Testis (tissue), 2 donors: ENCODE data around the gene NOX4.
"Not testable (repeated sequence)": the region's sequence is repeated elsewhere in the genome, so short reads cannot be mapped to it uniquely, and the experiment has no call there.

ENCODE experiments used
- POLR2A ChIP-seq: fragments of 450-650 bp; IDR thresholded peaks from one replicate; pipeline ENCODE4 v1.6.1; 2017; ENCODE audit warnings: antibody characterized with exemption, mild to moderate bottlenecking, moderate library complexity
- TF ChIP-seq, protein P1 (sequence below), 3 experiments: fragments of 450-650 bp in 2 of 3; fragments of 200-600 bp in 1 of 3; sonication (generic) in 1 of 3; IDR thresholded peaks; one replicate each; pipeline ENCODE4 v1.5.1; 2016 to 2019; ENCODE audit warnings: antibody characterized with exemption in 3 of 3, mild to moderate bottlenecking in 2 of 3, moderate library complexity in 1 of 3

DNA sequence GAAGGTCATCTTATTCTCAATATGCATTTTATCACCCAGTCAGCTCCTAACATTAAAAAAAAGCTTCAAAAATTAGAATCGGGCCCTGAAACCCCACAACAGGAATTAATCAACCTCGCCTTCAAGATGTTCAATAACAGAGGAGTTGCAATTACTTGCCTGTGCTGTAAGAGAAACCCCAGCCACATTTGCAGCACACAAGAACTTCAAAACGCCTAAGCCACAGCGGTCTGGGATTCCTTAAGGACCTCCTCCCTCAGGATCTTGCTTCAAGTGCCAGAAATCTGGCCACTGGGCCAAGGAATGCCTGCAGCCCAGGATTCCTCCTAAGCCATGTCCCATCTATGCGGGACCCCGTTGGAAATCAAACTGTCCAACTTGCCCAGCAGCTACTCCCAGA lies 108.2 kb downstream of the NOX4 start:
- TF ChIP-seq, protein P1, sequence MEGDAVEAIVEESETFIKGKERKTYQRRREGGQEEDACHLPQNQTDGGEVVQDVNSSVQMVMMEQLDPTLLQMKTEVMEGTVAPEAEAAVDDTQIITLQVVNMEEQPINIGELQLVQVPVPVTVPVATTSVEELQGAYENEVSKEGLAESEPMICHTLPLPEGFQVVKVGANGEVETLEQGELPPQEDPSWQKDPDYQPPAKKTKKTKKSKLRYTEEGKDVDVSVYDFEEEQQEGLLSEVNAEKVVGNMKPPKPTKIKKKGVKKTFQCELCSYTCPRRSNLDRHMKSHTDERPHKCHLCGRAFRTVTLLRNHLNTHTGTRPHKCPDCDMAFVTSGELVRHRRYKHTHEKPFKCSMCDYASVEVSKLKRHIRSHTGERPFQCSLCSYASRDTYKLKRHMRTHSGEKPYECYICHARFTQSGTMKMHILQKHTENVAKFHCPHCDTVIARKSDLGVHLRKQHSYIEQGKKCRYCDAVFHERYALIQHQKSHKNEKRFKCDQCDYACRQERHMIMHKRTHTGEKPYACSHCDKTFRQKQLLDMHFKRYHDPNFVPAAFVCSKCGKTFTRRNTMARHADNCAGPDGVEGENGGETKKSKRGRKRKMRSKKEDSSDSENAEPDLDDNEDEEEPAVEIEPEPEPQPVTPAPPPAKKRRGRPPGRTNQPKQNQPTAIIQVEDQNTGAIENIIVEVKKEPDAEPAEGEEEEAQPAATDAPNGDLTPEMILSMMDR (IDR thresholded peaks at IDR 0.05) = not testable (repeated sequence)
- not testable (repeated sequence) for TF ChIP-seq POLR2A
